ENCODE results near the gene ZNF516. TPM values are rescaled to one million over a fixed set of nuclear protein-coding genes. Genes with fewer than 3 reads are reported as not detected.

The ZNF516 gene
- total and polyA plus RNA-seq, 10 of the 15 experiments (the other 5 are each of a cell fraction or from before 2014, with no cell fraction given), result 2.0 to 32.0 (median 8.3) TPM

DNA sequence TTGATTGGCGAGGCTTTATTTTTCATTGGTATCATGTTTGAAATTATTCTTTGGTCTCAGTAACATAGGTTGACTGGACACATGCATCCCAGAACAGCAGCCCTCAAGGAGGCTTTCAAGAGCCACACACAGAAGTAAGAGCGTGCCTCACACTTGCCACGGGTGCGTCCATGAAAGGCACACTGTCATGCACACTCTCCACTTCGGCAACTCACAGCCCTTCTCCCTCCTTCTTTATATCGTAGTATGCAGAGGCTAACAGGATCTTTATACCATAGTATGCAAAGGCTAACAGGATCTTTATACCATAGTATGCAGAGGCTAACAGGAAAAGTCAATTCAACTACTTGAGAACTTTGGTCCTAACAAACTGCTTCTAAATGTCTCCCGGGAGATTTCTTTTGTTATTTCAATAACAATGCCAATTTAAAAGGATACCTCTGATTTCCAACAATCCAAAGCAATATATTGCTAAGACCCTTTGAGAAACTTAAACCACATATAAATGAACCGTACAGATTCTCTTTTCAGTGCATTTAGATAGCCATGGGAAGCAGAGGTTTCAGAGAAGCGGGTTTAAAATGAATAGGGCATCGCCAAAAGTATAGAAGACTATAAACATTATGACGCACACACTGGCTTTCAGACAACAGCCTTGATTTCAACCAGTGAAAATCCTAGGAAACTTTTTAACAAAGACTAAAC is 26.5 kb upstream of the ZNF516 start:
- BruUV-seq (replicated peaks), result no TSS peak
- POLR2A ChIA-PET, result no interaction called here
- SMC1A ChIA-PET (ENCODE audit: uncharacterized antibody, unreplicated experiment), result no interaction called here
- no peak overlapping the region for H2AFZ ChIP-seq (ENCODE audit: control insufficient read depth, low read depth, low read length)
- no peaks in the 10 kb centered on the region; a peak in 1 of 4 replicates for H3K27me3 ChIP-seq (replicated peaks in 1 of 2; ENCODE audit: control insufficient read depth in 2 of 2, insufficient read depth in 2 of 2, low read length in 1 of 2)
- H3K27ac ChIP-seq (ENCODE audit: control insufficient read depth, insufficient read depth), result no peak overlapping the region
- ATAC-seq, result no peak
- no peak for DNase-seq (ENCODE audit: low read depth, low spot score)
- no peak overlapping the region for H3K4me3 ChIP-seq
- H3K9me3 ChIP-seq (replicated peaks; ENCODE audit: control insufficient read depth, insufficient read depth, low read length), result no peaks in the 10 kb centered on the region
- TF ChIP-seq, protein P1, sequence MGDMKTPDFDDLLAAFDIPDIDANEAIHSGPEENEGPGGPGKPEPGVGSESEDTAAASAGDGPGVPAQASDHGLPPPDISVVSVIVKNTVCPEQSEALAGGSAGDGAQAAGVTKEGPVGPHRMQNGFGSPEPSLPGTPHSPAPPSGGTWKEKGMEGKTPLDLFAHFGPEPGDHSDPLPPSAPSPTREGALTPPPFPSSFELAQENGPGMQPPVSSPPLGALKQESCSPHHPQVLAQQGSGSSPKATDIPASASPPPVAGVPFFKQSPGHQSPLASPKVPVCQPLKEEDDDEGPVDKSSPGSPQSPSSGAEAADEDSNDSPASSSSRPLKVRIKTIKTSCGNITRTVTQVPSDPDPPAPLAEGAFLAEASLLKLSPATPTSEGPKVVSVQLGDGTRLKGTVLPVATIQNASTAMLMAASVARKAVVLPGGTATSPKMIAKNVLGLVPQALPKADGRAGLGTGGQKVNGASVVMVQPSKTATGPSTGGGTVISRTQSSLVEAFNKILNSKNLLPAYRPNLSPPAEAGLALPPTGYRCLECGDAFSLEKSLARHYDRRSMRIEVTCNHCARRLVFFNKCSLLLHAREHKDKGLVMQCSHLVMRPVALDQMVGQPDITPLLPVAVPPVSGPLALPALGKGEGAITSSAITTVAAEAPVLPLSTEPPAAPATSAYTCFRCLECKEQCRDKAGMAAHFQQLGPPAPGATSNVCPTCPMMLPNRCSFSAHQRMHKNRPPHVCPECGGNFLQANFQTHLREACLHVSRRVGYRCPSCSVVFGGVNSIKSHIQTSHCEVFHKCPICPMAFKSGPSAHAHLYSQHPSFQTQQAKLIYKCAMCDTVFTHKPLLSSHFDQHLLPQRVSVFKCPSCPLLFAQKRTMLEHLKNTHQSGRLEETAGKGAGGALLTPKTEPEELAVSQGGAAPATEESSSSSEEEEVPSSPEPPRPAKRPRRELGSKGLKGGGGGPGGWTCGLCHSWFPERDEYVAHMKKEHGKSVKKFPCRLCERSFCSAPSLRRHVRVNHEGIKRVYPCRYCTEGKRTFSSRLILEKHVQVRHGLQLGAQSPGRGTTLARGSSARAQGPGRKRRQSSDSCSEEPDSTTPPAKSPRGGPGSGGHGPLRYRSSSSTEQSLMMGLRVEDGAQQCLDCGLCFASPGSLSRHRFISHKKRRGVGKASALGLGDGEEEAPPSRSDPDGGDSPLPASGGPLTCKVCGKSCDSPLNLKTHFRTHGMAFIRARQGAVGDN (IDR thresholded peaks at IDR 0.05), result no peak
- TF ChIP-seq PAX5 (IDR thresholded peaks at IDR 0.05; ENCODE audit: borderline replicate concordance, low read depth, low read length), result no peak
- TF ChIP-seq BHLHE40 (IDR thresholded peaks at IDR 0.05; ENCODE audit: borderline replicate concordance in 1 of 2, low read depth in 2 of 2, low read length in 1 of 2), result no peak
- TF ChIP-seq PAX8 (IDR thresholded peaks at IDR 0.05), result no peak
- no peak overlapping the region for H3K9ac ChIP-seq (ENCODE audit: control insufficient read depth, insufficient read depth, low read length)
- in situ Hi-C loops (cut with MboI), result no loop called here
- RAD21 ChIA-PET (ENCODE audit: unreplicated experiment), result no interaction called here
- H3K4me2 ChIP-seq (ENCODE audit: control insufficient read depth, insufficient read depth), result no peak overlapping the region
- no peak for FAIRE-seq
- intact Hi-C loops (cut with micrococcal nuclease; ENCODE audit: unreplicated experiment), result no loop called here
- no peaks in the 10 kb centered on the region for H3K36me3 ChIP-seq (ENCODE audit: control insufficient read depth in 2 of 2, insufficient read depth in 2 of 2, low read length in 1 of 2)
- peaks cover 9% of the 10 kb centered on the region for H3K4me1 ChIP-seq (ENCODE audit: control insufficient read depth, insufficient read depth, low read length)
- CTCF ChIA-PET, result no interaction called here
- 76% methylated on average over 11 of the region's 11 CpGs for WGBS (ENCODE audit: insufficient coverage, insufficient replicate concordance, low lambda C conversion rate, missing lambda C conversion rate)
- no peaks in the 10 kb centered on the region for H4K20me1 ChIP-seq (ENCODE audit: control insufficient read depth, insufficient read depth)
- H3K79me2 ChIP-seq (ENCODE audit: control insufficient read depth, insufficient read depth, low read length), result no peaks in the 10 kb centered on the region

Measured in GM12878 (cell line).